ENCODE results near the gene RASSF1. TPM values are rescaled to one million over a fixed set of nuclear protein-coding genes. Genes with fewer than 3 reads are reported as not detected.

RASSF1 gene
- total RNA-seq, 1 experiment from 2014 or later, result 28.1 TPM

GRCh38 chr3:50337175-50337861, 3.3 kb downstream of the RASSF1 start:
- H3K9me3 Mint-ChIP-seq (ENCODE audit: unreplicated experiment), result no peaks in the 10 kb centered on the region
- no peaks in the 10 kb centered on the region for H3K27me3 Mint-ChIP-seq (ENCODE audit: insufficient read depth, unreplicated experiment)
- peaks cover 11% of the 10 kb centered on the region for H3K4me1 Mint-ChIP-seq (ENCODE audit: low read depth, unreplicated experiment)
- peaks cover 16% of the 10 kb centered on the region for H3K4me1 ChIP-seq
- peak overlapping the region; percentile 94 for H3K4me3 Mint-ChIP-seq (ENCODE audit: unreplicated experiment)
- H3K36me3 ChIP-seq (ENCODE audit: control insufficient read depth, insufficient read depth, low read length), result 0 out of 2 replicates have a peak, but pooled peaks cover 3% of the 10 kb centered on the region
- TF ChIP-seq, protein P1, sequence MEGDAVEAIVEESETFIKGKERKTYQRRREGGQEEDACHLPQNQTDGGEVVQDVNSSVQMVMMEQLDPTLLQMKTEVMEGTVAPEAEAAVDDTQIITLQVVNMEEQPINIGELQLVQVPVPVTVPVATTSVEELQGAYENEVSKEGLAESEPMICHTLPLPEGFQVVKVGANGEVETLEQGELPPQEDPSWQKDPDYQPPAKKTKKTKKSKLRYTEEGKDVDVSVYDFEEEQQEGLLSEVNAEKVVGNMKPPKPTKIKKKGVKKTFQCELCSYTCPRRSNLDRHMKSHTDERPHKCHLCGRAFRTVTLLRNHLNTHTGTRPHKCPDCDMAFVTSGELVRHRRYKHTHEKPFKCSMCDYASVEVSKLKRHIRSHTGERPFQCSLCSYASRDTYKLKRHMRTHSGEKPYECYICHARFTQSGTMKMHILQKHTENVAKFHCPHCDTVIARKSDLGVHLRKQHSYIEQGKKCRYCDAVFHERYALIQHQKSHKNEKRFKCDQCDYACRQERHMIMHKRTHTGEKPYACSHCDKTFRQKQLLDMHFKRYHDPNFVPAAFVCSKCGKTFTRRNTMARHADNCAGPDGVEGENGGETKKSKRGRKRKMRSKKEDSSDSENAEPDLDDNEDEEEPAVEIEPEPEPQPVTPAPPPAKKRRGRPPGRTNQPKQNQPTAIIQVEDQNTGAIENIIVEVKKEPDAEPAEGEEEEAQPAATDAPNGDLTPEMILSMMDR (IDR thresholded peaks at IDR 0.05; ENCODE audit: insufficient read depth in 1 of 2, low read depth in 1 of 2, low read length in 1 of 2, severe bottlenecking in 1 of 2, unreplicated experiment in 1 of 2), result no peak
- BruUV-seq (replicated peaks), result no TSS peak
- peak overlapping the region; percentile 63 for H3K4me3 ChIP-seq (ENCODE audit: low read depth, low read length)
- no peaks in the 10 kb centered on the region for H3K27me3 ChIP-seq (replicated peaks; ENCODE audit: control insufficient read depth, insufficient read depth, low read length)
- H3K9me3 ChIP-seq, result no peaks in the 10 kb centered on the region
- peak; percentile 99 for DNase-seq
- intact Hi-C loops (cut with micrococcal nuclease; ENCODE audit: unreplicated experiment), result loop anchor here (1.0 kb wide), 1 partner anchor 9 kb away; the partner anchor contains the start of gene TUSC2
- ChIA-PET POLR2A (interaction anchor here (0.6 to 2.7 kb wide), 23 partner anchors 8 to 1377 kb away, joined by 3 to 57 read pairs (median 4); partner anchors contain the start of genes C3orf18, CISH, CYB561D2 and GNAI2), CTCF (interaction anchor here (0.6 to 2.4 kb wide), 17 partner anchors 8 to 205 kb away, joined by 3 to 27 read pairs (median 4); partner anchors contain the start of genes CYB561D2, GNAI2, HYAL1 and HYAL3)
- peaks cover 50% of the 10 kb centered on the region for H3K36me3 Mint-ChIP-seq (ENCODE audit: insufficient read depth, unreplicated experiment)
- H3K27ac Mint-ChIP-seq (ENCODE audit: unreplicated experiment), result peak overlapping the region; percentile 95

DNA sequence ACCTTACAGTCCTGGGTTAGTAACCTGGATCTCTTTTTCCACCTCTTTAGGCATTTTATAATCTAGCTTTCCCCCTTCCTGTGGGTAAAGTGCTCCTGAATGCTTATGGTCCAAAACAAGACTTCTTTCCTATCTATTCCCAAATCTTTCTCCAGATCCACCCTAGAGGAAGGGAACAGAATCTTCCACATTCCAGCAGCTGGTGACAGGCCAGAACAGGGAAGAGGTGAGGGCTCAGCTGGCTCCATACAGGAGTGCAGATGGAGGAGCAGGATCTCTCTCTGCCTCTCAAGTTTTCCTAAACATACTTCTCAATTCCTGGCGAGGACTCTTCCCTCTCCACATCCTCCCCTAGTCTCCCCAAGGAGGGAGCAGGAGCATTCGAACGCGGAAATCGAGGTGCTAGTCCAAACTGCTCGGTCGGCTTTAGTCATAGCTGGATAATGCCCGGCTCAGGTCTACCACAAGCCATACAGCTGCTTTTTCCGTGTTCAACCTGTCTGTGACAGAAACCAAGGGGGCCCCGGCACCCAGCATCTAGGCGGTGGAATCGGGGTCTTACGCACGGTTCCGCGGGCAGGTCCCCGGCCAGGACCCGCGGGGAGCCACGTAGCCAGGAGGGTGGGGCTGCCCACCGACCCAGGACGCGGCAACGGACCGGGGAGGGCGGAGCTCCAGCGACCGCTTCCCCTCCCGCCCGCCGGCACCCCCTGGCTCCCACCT, 4.0 kb downstream of the RASSF1 start:
- intact Hi-C loops (cut with micrococcal nuclease; ENCODE audit: unreplicated experiment), result loop anchor here (1.0 kb wide), 1 partner anchor 8 kb away; the partner anchor contains the start of gene TUSC2
- Mint-ChIP-seq H3K27ac (ENCODE audit: unreplicated experiment) (peak overlapping the region; percentile 95), H3K4me1 (ENCODE audit: low read depth, unreplicated experiment) (peaks cover 11% of the 10 kb centered on the region), H3K4me3 (ENCODE audit: unreplicated experiment) (peak overlapping the region; percentile 94), H3K9me3 (ENCODE audit: unreplicated experiment) (no peaks in the 10 kb centered on the region), H3K27me3 (ENCODE audit: insufficient read depth, unreplicated experiment) (no peaks in the 10 kb centered on the region), H3K36me3 (ENCODE audit: insufficient read depth, unreplicated experiment) (peaks cover 57% of the 10 kb centered on the region)
- Histone ChIP-seq H3K4me3 (ENCODE audit: low read depth, low read length) (peak overlapping the region; percentile 63), H3K4me1 (peaks cover 16% of the 10 kb centered on the region), H3K27me3 (replicated peaks; ENCODE audit: control insufficient read depth, insufficient read depth, low read length) (no peaks in the 10 kb centered on the region), H3K36me3 (ENCODE audit: control insufficient read depth, insufficient read depth, low read length) (0 out of 2 replicates have a peak, but pooled peaks cover 3% of the 10 kb centered on the region), H3K9me3 (no peaks in the 10 kb centered on the region)
- ChIA-PET CTCF (interaction anchor here (0.6 to 2.4 kb wide), 16 partner anchors 8 to 206 kb away, joined by 3 to 27 read pairs (median 4); partner anchors contain the start of genes CYB561D2, GNAI2, HYAL1 and HYAL3), POLR2A (interaction anchor here (0.6 to 2.7 kb wide), 23 partner anchors 9 to 1376 kb away, joined by 3 to 57 read pairs (median 4); partner anchors contain the start of genes C3orf18, CISH, CYB561D2 and GNAI2)
- TF ChIP-seq, protein P1 (IDR thresholded peaks at IDR 0.05; ENCODE audit: insufficient read depth in 1 of 2, low read depth in 1 of 2, low read length in 1 of 2, severe bottlenecking in 1 of 2, unreplicated experiment in 1 of 2), result no peak
- BruUV-seq (replicated peaks), result TSS peak; percentile 68
- DNase-seq, result no peak

Data from Caco-2 (cell line).